Kidney epithelial cell (primary cell): ENCODE data around the gene CLPX. TPM values are rescaled to one million over a fixed set of nuclear protein-coding genes. Genes with fewer than 3 reads are reported as not detected.
"Not testable (repeated sequence)": the region's sequence is repeated elsewhere in the genome, so short reads cannot be mapped to it uniquely, and the experiment has no call there.

ENCODE experiments used
- DNase-seq: peaks from one replicate; pipeline ENCODE4 v3.0.0-alpha.2; 2010; ENCODE audit warnings: low read depth
- H3K27me3 ChIP-seq: 2 replicates; pipeline ENCODE4 v1.6.0; 2011; ENCODE audit warnings: low read length; ENCODE audit not compliant: control insufficient read depth, insufficient read depth
- H3K36me3 ChIP-seq: 2 replicates; pipeline ENCODE4 v1.5.1; 2011; ENCODE audit warnings: low read length; ENCODE audit not compliant: control insufficient read depth, insufficient read depth
- H3K4me3 ChIP-seq: 2 replicates; pipeline ENCODE4 v1.5.1; 2011; ENCODE audit warnings: low read depth, mild to moderate bottlenecking, control low read depth, low read length
- CTCF ChIP-seq: IDR thresholded peaks from 2 replicates; pipeline ENCODE4 v1.5.1; 2011; ENCODE audit warnings: mild to moderate bottlenecking, moderate library complexity, low read length, control low read depth, inconsistent platforms; ENCODE audit not compliant: insufficient read depth, poor library complexity, severe bottlenecking
- total RNA-seq: library from RNA; depleted of rRNA; stranded (reverse); fragments of >200 nt; gene quantifications from 2 replicates; pipeline ENCODE4 v1.2.3, GENCODE V29; 2015

CLPX gene
- total RNA-seq, 1 donor from 2014 or later: 29.6 TPM

- Histone ChIP-seq H3K27me3 (no peaks in the 10 kb centered on the region), H3K36me3 (peaks cover 1% of the 10 kb centered on the region), H3K4me3 (no peak overlapping the region)
- DNase-seq: no peak
- no peak for TF ChIP-seq CTCF
Measured at GRCh38 chr15:65156692-65157091, 28.4 kb downstream of the CLPX start.

GRCh38 chr15:65154720-65155119 lies 30.4 kb downstream of the CLPX start:
- Histone ChIP-seq H3K4me3 (no peak overlapping the region), H3K27me3 (no peaks in the 10 kb centered on the region), H3K36me3 (peaks cover 1% of the 10 kb centered on the region)
- DNase-seq: no peak
- TF ChIP-seq CTCF: no peak

GRCh38 chr15:65147902-65148301 lies 37.2 kb downstream of the CLPX start:
- no peak for TF ChIP-seq CTCF
- H3K27me3 ChIP-seq: no peaks in the 10 kb centered on the region
- H3K36me3 ChIP-seq: no peaks in the 10 kb centered on the region
- no peak overlapping the region for H3K4me3 ChIP-seq
- no peak for DNase-seq

GRCh38 chr15:65146438-65146837 lies 38.7 kb downstream of the CLPX start:
- Histone ChIP-seq H3K27me3 (no peaks in the 10 kb centered on the region), H3K4me3 (no peak overlapping the region), H3K36me3 (no peaks in the 10 kb centered on the region)
- DNase-seq: no peak
- no peak for TF ChIP-seq CTCF

- H3K27me3 ChIP-seq, DNase-seq, H3K36me3 ChIP-seq, H3K4me3 ChIP-seq: not testable (repeated sequence)
Measured at GRCh38 chr15:65138631-65139030, 46.5 kb downstream of the CLPX start.

- H3K36me3 ChIP-seq, H3K27me3 ChIP-seq, H3K4me3 ChIP-seq, DNase-seq: not testable (repeated sequence)
Measured at GRCh38 chr15:65137893-65138292, 47.2 kb downstream of the CLPX start.

- H3K36me3 ChIP-seq, H3K27me3 ChIP-seq, DNase-seq, H3K4me3 ChIP-seq: not testable (repeated sequence)
Measured at GRCh38 chr15:65137089-65137488, 48.1 kb downstream of the CLPX start.
